ENCODE measurements around the gene C11orf16.

- TF ChIP-seq CTCF (IDR thresholded peaks at IDR 0.05), result no peak
- no peak for TF ChIP-seq CREB1 (CRISPR knock-in tag; IDR thresholded peaks at IDR 0.05)
- no peak for TF ChIP-seq ATF3 (CRISPR knock-in tag; conservative IDR thresholded peaks at IDR 0.05)
- no peak for TF ChIP-seq RORB (CRISPR knock-in tag; IDR thresholded peaks at IDR 0.05)
- TF ChIP-seq NFYB (CRISPR knock-in tag; conservative IDR thresholded peaks at IDR 0.05; ENCODE audit: low read depth), result no peak
- no peak for TF ChIP-seq ZNF532 (CRISPR knock-in tag; IDR thresholded peaks at IDR 0.05; ENCODE audit: borderline replicate concordance)
Measured at GRCh38 chr11:8930456-8931175, 2.1 kb downstream of the C11orf16 start.

Data from WTC11 (cell line).